Measurements from ENCODE around the gene SCGB1A1. TPM values are rescaled to one million over a fixed set of nuclear protein-coding genes. Genes with fewer than 3 reads are reported as not detected.
"Not testable (repeated sequence)": the region's sequence is repeated elsewhere in the genome, so short reads cannot be mapped to it uniquely, and the experiment has no call there.

The SCGB1A1 gene, protein sequence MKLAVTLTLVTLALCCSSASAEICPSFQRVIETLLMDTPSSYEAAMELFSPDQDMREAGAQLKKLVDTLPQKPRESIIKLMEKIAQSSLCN
- total RNA-seq, result not detected

DNA sequence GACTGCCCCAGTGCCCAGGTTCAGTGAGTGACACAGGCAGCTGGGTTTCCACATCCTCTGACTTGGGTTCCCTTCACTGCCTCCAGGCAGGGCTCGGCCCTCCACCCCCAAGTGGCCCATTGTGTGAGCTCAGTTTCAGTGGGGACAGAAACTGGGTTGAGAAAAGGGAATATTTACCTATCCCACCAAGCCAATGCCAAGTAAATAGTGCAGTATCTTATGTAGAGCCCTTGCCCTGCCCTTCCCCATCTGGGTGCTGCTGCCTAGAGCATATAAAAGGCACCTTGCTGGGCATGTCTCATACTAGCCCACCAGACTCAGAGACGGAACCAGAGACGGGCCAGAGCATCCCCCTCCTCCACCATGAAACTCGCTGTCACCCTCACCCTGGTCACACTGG is at the start of gene SCGB1A1:
Gene SCGB1A1 (plus strand): TSS at position 301 of the 400 bp plus-strand sequence. CDS start 63 bp downstream, at position 364.
- CTCF ChIA-PET, result no interaction called here
- Mint-ChIP-seq H3K27ac (no peak within 1 kb of the TSS), H3K27me3 (no peaks in the 10 kb centered on the region)

DNA sequence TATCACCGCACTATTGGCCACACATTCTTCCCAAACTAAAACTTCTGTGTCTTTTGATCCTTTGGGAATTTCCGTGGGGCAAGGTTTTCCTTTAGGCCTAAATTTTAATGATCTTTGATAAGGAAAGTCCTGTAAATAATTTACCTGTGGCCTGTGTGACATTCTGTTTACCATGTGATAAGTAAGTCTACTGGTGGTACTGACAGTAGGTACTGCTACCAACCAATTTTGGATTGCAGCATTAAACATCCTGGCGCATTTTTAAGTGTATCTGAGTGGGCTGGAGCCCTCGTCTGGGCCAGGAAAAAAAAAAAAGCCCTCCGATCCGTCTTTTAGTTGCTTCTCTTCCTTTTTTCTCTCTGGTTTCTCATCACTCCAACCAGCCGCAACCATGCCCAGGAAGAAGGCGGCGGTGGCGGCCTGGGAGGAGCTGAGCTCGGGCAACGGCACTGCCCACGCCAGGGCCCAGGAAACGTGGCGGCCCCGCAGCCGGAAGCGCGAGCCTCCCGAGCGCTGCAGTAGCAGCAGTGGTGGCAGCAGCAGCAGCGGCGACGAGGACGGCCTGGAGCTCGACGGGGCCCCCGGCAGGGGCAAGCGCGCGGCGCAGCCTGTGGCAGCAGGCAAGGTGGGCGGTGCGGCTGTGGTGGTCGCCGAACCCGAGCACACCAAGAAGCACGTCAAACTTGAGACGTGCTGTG is 47.9 kb upstream of the SCGB1A1 start:
- ChIA-PET CTCF (interaction anchor here (0.7 to 0.8 kb wide), 3 partner anchors 25 to 220 kb away, joined by 3 to 4 read pairs (median 3); no protein-coding TSS in a partner anchor), POLR2A (interaction anchor here (1.5 kb wide), 1 partner anchor 172 kb away, joined by 3 read pairs; no protein-coding TSS in a partner anchor)
- H3K4me1 Mint-ChIP-seq, result peaks cover 25% of the 10 kb centered on the region
- peak; percentile 63 for DNase-seq
- H3K4me3 Mint-ChIP-seq, result peak overlapping the region; percentile 63
- peak overlapping the region; percentile 71 for H3K27ac Mint-ChIP-seq
- H3K27me3 Mint-ChIP-seq, result peaks cover 3% of the 10 kb centered on the region
- no peaks in the 10 kb centered on the region for H3K36me3 Mint-ChIP-seq (ENCODE audit: low read depth)
- no peaks in the 10 kb centered on the region for H3K9me3 Mint-ChIP-seq

More for the DNA sequence above, at the start of gene SCGB1A1:
- H3K4me1 Mint-ChIP-seq, result no peaks in the 10 kb centered on the region
- POLR2A ChIA-PET, result interaction anchor here (1.4 kb wide), 1 partner anchor 26 kb away, joined by 4 read pairs; no protein-coding TSS in a partner anchor
- H3K36me3 Mint-ChIP-seq (ENCODE audit: low read depth), result no peaks in the 10 kb centered on the region
- no peaks in the 10 kb centered on the region for H3K9me3 Mint-ChIP-seq
- no peak for DNase-seq
- H3K4me3 Mint-ChIP-seq, result no peak within 1 kb of the TSS

DNA sequence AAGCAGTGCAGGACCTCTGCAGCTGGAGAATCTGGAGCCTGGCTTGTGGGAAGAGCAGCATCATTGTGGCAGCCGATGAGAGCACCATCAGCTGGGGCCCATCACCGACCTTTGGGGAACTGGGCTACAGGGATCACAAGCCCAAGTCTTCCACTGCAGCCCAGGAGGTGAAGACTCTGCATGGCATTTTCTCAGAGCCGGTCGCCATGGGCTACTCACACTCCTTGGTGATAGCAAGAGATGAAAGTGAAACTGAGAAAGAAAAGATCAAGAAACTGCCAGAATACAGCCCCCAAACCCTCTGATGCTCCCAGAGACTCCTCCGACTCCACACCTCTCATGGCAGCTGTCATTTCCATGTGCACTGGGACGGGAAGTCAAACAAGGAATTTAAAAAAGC is 46.0 kb upstream of the SCGB1A1 start:
- ChIA-PET CTCF (interaction anchor here (1.2 kb wide), 1 partner anchor 32 kb away, joined by 8 read pairs; no protein-coding TSS in a partner anchor), POLR2A (no interaction called here)
- H3K9me3 Mint-ChIP-seq, result no peaks in the 10 kb centered on the region
- H3K27ac Mint-ChIP-seq, result no peak overlapping the region
- H3K4me1 Mint-ChIP-seq, result peaks cover 25% of the 10 kb centered on the region
- no peak overlapping the region for H3K4me3 Mint-ChIP-seq
- no peaks in the 10 kb centered on the region for H3K36me3 Mint-ChIP-seq (ENCODE audit: low read depth)
- H3K27me3 Mint-ChIP-seq, result peaks cover 4% of the 10 kb centered on the region
- DNase-seq, result no peak

DNA sequence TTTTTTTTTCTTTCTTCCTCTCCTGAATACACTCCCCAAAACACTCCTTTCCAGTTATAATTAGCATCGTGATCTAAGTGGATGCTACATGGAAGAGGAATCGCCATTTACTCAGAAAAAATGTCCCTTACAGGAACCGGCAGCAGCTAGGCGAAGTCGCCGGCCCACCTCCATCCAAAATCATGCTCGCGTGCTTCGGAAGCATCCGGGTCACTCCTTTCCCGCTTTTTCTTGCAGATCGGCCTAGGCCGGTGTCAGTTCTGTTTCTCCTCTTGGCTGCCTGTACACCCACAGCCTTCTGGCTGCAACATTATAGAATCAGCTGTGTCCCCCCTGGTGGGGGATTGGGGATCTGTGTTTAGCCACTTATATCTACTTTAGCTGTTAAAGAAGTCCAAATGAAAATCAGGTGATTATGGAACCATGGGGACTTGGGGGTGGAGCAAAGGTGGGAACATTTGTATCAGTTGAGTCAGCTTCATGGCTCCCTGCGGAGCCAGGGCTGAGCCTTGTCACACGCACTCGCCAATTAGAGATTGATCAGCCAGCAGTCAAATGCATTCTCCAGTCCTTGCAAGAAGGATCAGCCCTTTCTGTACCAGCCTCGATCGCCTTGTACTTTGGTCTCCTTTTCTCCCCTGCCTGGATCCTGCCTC is 45.2 kb upstream of the SCGB1A1 start:
- POLR2A ChIA-PET, result no interaction called here
- no peaks in the 10 kb centered on the region for H3K36me3 Mint-ChIP-seq (ENCODE audit: low read depth)
- no peaks in the 10 kb centered on the region for H3K9me3 Mint-ChIP-seq
- H3K4me1 Mint-ChIP-seq, result peaks cover 21% of the 10 kb centered on the region
- no peak overlapping the region for H3K4me3 Mint-ChIP-seq
- no peak overlapping the region for H3K27ac Mint-ChIP-seq
- peaks cover 7% of the 10 kb centered on the region for H3K27me3 Mint-ChIP-seq
- DNase-seq, result no peak
- CTCF ChIA-PET, result interaction anchor here (0.9 kb wide), 1 partner anchor 9 kb away, joined by 3 read pairs; no protein-coding TSS in a partner anchor

DNA sequence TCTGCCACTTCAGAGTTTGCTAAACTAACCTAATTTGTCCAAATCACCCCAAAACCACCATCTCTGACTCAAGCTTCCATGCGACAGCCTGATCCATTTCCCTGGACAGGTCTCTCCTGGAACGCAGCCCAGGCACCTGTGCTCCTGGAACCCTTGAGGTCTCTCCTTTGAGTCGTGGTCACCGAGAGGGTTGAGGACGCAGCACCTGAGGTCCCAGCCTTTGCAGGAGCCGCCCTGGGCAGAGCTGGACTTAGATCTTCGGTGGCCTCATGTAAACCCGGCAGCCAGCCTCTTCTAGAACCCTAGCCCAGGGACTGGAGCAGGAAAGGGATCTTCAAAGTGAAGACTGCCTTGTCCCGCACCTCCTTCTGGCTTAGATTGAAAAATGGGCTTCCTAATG is 44.0 kb upstream of the SCGB1A1 start:
- Mint-ChIP-seq H3K4me3 (no peak overlapping the region), H3K36me3 (ENCODE audit: low read depth) (no peaks in the 10 kb centered on the region), H3K9me3 (no peaks in the 10 kb centered on the region), H3K27ac (no peak overlapping the region), H3K27me3 (peaks cover 16% of the 10 kb centered on the region), H3K4me1 (peaks cover 21% of the 10 kb centered on the region)
- ChIA-PET CTCF (interaction anchor here (0.7 kb wide), 1 partner anchor 37 kb away, joined by 3 read pairs; no protein-coding TSS in a partner anchor), POLR2A (no interaction called here)
- no peak for DNase-seq

DNA sequence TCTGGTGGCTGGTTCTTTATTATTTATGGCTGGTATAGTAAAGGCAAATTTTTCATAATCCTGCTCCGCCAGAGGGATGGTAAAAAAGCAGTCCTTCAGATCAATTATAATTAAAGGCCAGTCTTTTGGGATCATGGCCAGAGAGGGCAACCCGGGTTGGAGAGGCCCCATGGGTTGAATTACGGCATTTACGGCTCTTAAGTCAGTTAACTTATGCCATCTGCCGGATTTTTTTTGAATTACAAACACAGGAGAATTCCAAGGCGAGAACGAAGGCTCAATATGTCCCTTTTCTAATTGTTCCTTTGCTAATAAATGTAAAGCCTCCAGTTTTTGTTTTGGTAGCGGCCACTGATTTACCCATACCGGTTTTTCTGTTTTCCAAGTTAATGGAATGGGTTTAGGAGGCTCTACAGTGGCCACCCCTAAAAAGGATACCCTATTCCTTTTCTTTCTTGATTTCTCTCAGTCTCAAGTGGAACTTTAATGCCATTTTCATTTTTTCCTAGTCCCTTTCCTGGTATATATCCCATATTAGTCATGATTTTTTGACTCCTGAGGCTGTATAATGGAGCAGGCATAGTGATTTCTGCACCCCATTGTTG is 40.3 kb upstream of the SCGB1A1 start:
- H3K4me3 Mint-ChIP-seq; H3K9me3 Mint-ChIP-seq; H3K36me3 Mint-ChIP-seq (ENCODE audit: low read depth); DNase-seq; POLR2A ChIA-PET; H3K4me1 Mint-ChIP-seq; H3K27ac Mint-ChIP-seq: not testable (repeated sequence)
- CTCF ChIA-PET, result interaction anchor here (1.1 to 1.5 kb wide), 3 partner anchors 14 to 38 kb away, joined by 5 to 16 read pairs (median 6); no protein-coding TSS in a partner anchor
- peaks cover 26% of the 10 kb centered on the region for H3K27me3 Mint-ChIP-seq

DNA sequence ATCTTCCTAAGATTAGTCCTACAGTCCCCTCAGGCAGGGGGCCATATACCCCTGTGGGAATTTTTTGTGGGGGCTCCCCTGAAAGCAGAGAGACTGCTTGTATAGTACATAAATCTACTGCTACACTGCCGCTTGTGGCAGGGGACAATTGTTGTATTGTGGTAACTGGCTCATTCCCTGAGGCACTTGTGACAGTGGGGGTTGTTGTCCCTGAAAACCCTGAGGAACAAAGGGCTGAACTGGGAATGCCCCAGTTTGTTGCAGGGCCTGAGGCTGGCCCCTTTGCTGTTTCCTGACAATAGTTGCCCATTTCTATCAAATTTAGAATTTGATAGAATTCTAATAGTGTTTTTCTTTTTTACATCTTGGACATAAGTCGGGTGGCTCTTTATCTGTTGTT is 39.2 kb upstream of the SCGB1A1 start:
- H3K4me1 Mint-ChIP-seq; H3K9me3 Mint-ChIP-seq; H3K27ac Mint-ChIP-seq; POLR2A ChIA-PET; H3K4me3 Mint-ChIP-seq; H3K36me3 Mint-ChIP-seq (ENCODE audit: low read depth); DNase-seq: not testable (repeated sequence)
- CTCF ChIA-PET, result interaction anchor here (0.6 to 1.5 kb wide), 7 partner anchors 13 to 181 kb away, joined by 3 to 6 read pairs (median 4); partner anchors contain the start of gene ASRGL1
- H3K27me3 Mint-ChIP-seq, result peaks cover 23% of the 10 kb centered on the region

DNA sequence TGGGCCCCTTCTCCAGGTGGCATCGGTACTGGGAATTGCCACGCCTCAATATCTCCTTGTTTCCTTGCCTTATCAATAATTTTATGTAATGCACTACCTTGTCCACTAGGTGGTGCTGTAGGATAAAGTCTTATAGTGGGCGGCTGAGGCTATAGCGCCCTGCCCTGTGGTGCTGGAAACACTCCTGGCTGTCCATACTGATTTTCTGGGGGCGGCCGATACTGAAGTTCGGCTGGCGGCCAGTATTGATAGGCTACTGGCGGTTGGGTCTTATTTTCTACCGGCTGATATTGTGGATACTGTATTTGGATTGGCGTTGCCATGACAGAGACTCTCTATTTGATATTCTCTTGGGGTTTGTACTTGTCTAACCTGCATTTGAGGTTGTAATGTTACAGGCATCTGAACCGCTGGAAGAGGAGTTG is 38.0 kb upstream of the SCGB1A1 start:
- H3K36me3 Mint-ChIP-seq (ENCODE audit: low read depth); H3K9me3 Mint-ChIP-seq; H3K27ac Mint-ChIP-seq; H3K4me1 Mint-ChIP-seq; POLR2A ChIA-PET; H3K4me3 Mint-ChIP-seq: not testable (repeated sequence)
- CTCF ChIA-PET, result interaction anchor here (0.9 to 1.2 kb wide), 3 partner anchors 13 to 78 kb away, joined by 3 to 7 read pairs (median 5); no protein-coding TSS in a partner anchor
- DNase-seq, result peak; percentile 53
- peaks cover 23% of the 10 kb centered on the region for H3K27me3 Mint-ChIP-seq

DNA sequence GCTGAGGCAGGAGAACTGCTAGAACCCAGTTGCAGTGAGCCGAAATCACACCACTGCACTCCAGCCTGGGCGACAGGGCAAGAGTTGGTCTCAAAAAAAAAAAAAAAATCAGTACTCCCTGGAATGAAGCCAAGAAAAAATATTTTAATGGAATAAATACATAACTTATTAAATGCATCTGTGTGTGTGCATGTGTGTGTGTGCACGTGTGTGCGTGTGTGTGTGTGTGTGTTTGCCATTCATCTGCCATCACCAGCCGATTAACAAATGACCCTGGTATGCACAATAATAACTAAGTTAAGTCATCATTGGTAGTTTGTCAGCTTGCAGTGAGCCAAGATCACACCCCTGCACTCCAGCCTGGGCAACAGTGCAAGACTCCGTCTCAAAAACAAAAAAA is 35.0 kb upstream of the SCGB1A1 start:
- ChIA-PET POLR2A (no interaction called here), CTCF (interaction anchor here (2.1 kb wide), 1 partner anchor 41 kb away, joined by 7 read pairs; no protein-coding TSS in a partner anchor)
- DNase-seq, result no peak
- no peaks in the 10 kb centered on the region for H3K36me3 Mint-ChIP-seq (ENCODE audit: low read depth)
- no peaks in the 10 kb centered on the region for H3K9me3 Mint-ChIP-seq
- H3K27me3 Mint-ChIP-seq, result peaks cover 29% of the 10 kb centered on the region
- peaks cover 14% of the 10 kb centered on the region for H3K4me1 Mint-ChIP-seq
- no peak overlapping the region for H3K27ac Mint-ChIP-seq
- H3K4me3 Mint-ChIP-seq, result no peak overlapping the region

DNA sequence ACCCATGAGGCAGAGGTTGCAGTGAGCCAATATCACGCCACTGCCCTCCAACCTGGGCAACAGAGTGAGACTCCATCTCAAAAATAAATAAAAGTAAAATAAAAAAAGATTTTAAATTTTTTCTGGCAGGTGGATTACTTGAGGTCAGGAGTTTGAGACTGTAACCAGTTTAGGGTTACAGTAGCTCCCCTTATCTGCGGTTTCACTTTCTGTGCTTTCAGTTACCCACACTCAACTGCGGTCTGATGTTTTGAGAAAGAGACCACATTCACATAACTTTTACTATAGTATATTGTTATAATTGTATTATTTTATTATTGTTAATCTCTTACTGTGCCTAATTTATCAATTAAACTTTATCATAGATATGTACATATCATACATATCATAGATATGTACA is 32.8 kb upstream of the SCGB1A1 start:
- DNase-seq, result peak; percentile 42
- POLR2A ChIA-PET, result interaction anchor here (1.1 kb wide), 1 partner anchor 206 kb away, joined by 4 read pairs; no protein-coding TSS in a partner anchor

DNA sequence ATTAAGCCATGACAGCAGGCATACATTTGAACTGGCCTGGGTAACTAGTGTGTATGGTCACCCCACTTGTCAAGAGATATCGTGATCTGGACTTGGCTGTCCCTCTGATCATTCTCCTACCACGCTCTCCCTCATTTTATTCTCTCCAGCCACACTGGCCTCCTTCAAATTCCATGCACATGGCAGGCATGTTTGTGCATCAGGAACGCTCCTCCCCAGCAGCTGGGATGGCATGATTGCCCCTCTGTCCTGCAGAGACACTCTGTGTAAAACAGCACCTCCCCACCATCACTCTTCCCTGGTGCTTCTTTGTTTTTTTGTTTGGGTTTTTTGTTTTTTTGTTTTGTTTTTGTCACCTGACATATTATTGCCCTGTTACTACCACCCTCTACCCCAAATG is 31.5 kb upstream of the SCGB1A1 start:
- CTCF ChIA-PET, result interaction anchor here (2.5 kb wide), 1 partner anchor 37 kb away, joined by 6 read pairs; no protein-coding TSS in a partner anchor
- no peaks in the 10 kb centered on the region for H3K36me3 Mint-ChIP-seq (ENCODE audit: low read depth)
- DNase-seq, result no peak
- H3K4me1 Mint-ChIP-seq, result peaks cover 6% of the 10 kb centered on the region
- H3K27ac Mint-ChIP-seq, result no peak overlapping the region
- POLR2A ChIA-PET, result no interaction called here
- no peaks in the 10 kb centered on the region for H3K9me3 Mint-ChIP-seq
- H3K4me3 Mint-ChIP-seq, result no peak overlapping the region
- peaks cover 32% of the 10 kb centered on the region for H3K27me3 Mint-ChIP-seq

More for the DNA sequence above, 32.8 kb upstream of the SCGB1A1 start:
- not testable (repeated sequence) for H3K4me1 Mint-ChIP-seq; H3K4me3 Mint-ChIP-seq; H3K36me3 Mint-ChIP-seq (ENCODE audit: low read depth); H3K27ac Mint-ChIP-seq; H3K9me3 Mint-ChIP-seq
- peaks cover 28% of the 10 kb centered on the region for H3K27me3 Mint-ChIP-seq
- CTCF ChIA-PET, result interaction anchor here (0.9 to 2.5 kb wide), 5 partner anchors 9 to 157 kb away, joined by 3 to 9 read pairs (median 5); no protein-coding TSS in a partner anchor

DNA sequence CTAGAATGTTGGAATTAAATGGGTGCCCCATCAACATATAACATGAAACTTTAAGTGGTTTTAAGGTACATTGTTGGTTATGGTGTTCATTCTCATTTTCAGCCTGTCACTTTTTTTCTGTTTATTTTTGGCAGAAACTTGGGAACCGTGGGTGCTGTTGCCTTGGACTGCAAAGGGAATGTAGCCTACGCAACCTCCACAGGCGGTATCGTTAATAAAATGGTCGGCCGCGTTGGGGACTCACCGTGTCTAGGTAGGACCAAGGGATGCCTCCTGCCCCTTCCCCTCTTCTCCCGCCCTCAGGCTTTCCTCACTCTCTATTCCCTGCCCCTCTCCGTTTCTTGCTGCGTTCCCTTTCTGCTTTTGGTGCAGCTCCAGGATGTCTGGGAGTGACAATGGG is 29.8 kb upstream of the SCGB1A1 start:
- Mint-ChIP-seq H3K4me1 (peaks cover 6% of the 10 kb centered on the region), H3K27me3 (peaks cover 34% of the 10 kb centered on the region), H3K4me3 (no peak overlapping the region), H3K36me3 (ENCODE audit: low read depth) (no peaks in the 10 kb centered on the region), H3K9me3 (no peaks in the 10 kb centered on the region), H3K27ac (no peak overlapping the region)
- CTCF ChIA-PET, result no interaction called here
- POLR2A ChIA-PET, result no interaction called here
- no peak for DNase-seq
